NCI-H2196 treated with DMSO at 0.1 percent for 48 hours (cell line): ENCODE measurements around the gene TXNRD1.
"Not testable (repeated sequence)": the region's sequence is repeated elsewhere in the genome, so short reads cannot be mapped to it uniquely, and the experiment has no call there.

Experiments
- DNase-seq: peaks from one replicate; lab custom pipeline; 2025; ENCODE audit not compliant: unreplicated experiment; lab: John Stamatoyannopoulos, UW

TXNRD1 gene

GRCh38 chr12:104320627-104321024 is 105.0 kb downstream of the TXNRD1 start:
- DNase-seq = no peak

- no peak for DNase-seq
Measured at GRCh38 chr12:104321949-104322348, 106.4 kb downstream of the TXNRD1 start.

GRCh38 chr12:104322533-104322932 is 107.0 kb downstream of the TXNRD1 start:
- not testable (repeated sequence) for DNase-seq

GRCh38 chr12:104323899-104324298 is 108.3 kb downstream of the TXNRD1 start:
- DNase-seq = no peak

- DNase-seq = not testable (repeated sequence)
Measured at GRCh38 chr12:104328278-104328677, 112.7 kb downstream of the TXNRD1 start.

GRCh38 chr12:104328790-104329189 is 113.2 kb downstream of the TXNRD1 start:
- no peak for DNase-seq

- DNase-seq = no peak
Measured at GRCh38 chr12:104329707-104330532, 114.3 kb downstream of the TXNRD1 start.

GRCh38 chr12:104331376-104331775 is 115.8 kb downstream of the TXNRD1 start:
- DNase-seq = no peak

- not testable (repeated sequence) for DNase-seq
Measured at GRCh38 chr12:104332273-104332672, 116.7 kb downstream of the TXNRD1 start.

GRCh38 chr12:104333692-104334255 is 118.2 kb downstream of the TXNRD1 start:
- DNase-seq = no peak

- DNase-seq = no peak
Measured at GRCh38 chr12:104334581-104334980, 119.0 kb downstream of the TXNRD1 start.

GRCh38 chr12:104336115-104336514 is 120.5 kb downstream of the TXNRD1 start:
- no peak for DNase-seq

GRCh38 chr12:104337030-104337558 is 121.5 kb downstream of the TXNRD1 start:
- no peak for DNase-seq

- DNase-seq = no peak
Measured at GRCh38 chr12:104339663-104340062, 124.1 kb downstream of the TXNRD1 start.

- DNase-seq = no peak
Measured at GRCh38 chr12:104340177-104340576, 124.6 kb downstream of the TXNRD1 start.

GRCh38 chr12:104340925-104341611 is 125.5 kb downstream of the TXNRD1 start:
- no peak for DNase-seq

GRCh38 chr12:104342147-104342546 is 126.6 kb downstream of the TXNRD1 start:
- no peak for DNase-seq

- no peak for DNase-seq
Measured at GRCh38 chr12:104342635-104343249, 127.2 kb downstream of the TXNRD1 start.

GRCh38 chr12:104344682-104345081 is 129.1 kb downstream of the TXNRD1 start:
- DNase-seq = no peak

GRCh38 chr12:104345234-104346066 is 129.9 kb downstream of the TXNRD1 start:
- no peak for DNase-seq
